GM21447 (cell line): ENCODE measurements around the gene SPRR3.

Experiments used
- ATAC-seq: cut with Tn5 transposase; IDR thresholded peaks from one replicate; pipeline ENCODE4 v1.9.1; 2021; ENCODE audit not compliant: unreplicated experiment

Gene SPRR3, protein sequence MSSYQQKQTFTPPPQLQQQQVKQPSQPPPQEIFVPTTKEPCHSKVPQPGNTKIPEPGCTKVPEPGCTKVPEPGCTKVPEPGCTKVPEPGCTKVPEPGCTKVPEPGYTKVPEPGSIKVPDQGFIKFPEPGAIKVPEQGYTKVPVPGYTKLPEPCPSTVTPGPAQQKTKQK

DNA sequence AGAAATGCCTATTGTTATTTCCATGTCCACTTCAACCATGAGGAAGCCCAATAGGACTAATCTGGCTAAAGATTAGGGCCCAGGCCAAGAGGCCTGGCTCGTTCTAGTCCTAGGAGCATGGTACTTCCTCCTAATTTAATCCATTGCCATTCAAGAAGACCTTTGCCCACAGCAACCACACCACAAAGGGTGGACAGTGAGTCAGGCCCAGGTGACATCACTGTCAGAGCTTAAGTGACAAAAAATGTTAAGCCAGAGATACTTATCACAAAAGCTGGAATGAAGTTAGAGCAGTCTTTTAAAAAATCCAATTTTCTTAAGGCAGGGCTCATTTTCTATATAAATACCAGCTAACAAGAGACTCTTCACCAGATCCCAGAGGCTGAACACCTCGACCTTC lies at the start of gene SPRR3:
Gene SPRR3, plus strand, starts transcription at position 368 of the 400 bp plus-strand sequence. CDS start 1,272 bp downstream, outside the sequence.
- ATAC-seq = no peak

DNA sequence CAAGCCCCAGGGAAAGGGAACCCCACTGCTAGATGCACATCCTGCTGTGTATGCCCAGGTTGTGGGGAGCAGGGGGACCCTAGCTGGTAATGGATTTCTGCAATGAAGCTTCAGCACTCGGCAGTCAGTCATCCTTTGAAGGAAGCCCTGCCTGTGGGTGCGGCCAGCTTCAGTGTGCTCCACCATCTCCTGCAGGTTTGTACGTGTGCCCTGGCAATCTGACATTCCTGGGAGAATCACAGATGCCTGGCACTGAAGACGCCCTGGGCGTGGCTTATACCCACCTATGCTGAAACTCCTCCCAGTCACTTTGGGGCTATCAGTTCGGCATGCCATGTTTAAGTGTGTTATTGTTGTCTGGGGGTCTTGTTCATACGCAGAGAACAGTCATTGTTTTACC lies 47.8 kb upstream of the SPRR3 start:
- no peak for ATAC-seq

DNA sequence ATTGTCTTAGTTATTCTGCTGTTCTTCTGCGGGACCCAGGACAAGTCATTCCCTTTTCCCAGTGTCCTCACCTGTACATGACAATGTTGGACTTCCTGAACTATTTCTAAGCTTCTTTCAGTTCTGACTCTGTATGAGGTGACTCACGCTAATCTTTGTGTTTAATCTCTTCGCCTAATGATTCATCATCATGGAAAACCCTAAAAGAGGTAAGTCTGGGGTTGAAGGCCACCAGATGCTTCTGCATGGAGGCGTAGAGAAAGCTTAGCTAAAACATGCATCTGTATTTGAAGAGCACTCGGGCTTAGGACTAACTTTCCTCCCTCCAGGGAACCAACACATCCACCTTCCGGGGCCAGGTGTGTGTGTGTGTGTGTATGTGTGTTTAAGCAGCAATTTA lies 47.1 kb upstream of the SPRR3 start:
- ATAC-seq = no peak

DNA sequence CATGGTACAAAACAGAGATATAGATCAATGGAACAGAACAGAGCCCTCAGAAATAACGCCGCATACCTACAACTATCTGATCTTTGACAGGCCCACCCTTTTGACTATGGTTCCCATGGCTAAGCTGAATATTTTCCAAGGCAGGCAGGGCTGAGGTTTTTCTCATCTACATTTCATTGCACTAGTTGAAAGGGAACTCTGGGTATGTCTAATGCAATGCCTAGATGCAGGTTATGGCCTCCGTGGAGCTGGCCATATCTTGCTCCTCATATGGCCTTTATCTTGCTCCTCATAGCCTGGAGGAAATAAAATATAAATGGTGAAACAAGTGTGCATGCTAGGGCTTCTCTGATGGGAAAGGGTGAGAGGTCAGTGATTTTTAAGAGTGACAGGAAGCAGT lies 44.0 kb upstream of the SPRR3 start:
- no peak for ATAC-seq

DNA sequence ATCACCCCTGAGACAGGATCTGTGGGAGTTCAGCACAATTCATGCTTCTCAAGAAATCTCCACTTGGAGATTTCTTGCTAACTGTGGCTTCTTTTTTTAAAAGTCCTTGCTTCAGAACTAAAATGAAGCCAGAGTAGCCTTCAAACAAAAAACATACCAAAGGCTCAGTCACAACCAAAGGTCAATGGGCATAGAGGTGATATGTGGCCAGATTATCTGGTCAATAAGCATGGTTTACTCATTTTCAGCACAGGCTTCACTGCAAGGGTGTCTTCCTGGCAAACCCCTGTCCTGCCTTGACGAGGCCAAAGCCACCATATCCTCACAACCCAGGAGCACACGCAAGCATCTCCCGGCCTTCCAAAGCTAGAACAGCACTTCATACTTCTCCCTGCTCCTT lies 42.3 kb upstream of the SPRR3 start:
- no peak for ATAC-seq

DNA sequence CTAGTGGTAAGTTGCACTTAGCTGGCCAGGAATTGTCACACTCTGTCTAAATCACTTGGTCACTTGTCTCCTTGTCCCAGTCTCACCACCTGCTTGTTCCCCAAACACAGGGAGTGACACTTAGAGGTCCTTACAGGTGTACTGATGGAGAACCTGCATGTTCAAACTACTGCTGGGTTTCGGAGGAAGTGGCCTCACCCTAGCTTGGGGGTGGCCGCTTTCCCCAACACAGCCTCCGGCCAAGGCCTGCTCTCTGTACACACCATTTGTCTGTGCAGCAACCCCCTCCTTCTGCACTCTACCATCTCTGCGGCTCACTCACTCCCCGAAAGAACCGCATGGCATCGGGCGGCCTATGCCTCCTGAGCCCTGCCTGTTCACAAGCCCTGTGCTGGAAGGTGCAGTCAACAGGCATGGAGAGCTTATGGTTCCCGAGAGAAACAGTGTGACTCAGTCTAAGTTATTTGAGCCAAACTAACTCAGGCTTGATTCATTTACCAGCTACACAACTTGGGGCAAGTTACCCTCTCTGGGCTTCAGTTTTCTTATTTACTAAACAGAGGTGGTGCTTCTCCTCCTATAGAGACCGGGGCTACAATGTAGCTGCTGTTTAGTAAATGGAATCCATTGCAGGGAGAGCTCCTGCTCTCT lies 41.6 kb upstream of the SPRR3 start:
- ATAC-seq = no peak

DNA sequence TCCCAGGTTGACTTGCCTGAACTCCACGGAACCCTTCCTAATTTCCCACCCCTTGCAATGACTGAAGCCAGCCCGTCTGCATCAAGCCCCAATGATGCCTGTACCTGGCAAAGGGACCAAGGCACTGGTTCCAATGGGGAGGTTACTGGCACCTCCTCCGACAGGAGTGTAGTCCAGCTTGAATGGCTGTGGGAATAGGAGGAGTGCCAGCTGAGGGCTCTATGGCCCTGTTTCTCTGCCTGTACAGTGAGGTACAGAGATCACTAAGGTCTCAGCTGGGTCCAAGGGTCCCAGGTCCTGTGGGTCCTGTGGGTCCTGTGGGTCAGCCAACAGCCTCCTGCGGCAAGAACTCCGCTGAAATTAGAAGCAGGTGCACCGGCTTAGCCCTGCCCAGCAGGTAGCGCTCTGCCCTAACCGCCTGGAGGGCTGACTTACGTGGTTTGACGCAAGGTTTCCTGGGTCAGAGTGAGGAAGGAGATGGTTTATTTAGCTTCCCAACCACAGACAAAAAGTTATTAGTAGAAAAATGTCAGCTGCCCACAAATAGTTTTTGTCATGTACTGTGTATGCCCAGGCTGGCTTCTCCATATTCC lies 41.0 kb upstream of the SPRR3 start:
- ATAC-seq = no peak

DNA sequence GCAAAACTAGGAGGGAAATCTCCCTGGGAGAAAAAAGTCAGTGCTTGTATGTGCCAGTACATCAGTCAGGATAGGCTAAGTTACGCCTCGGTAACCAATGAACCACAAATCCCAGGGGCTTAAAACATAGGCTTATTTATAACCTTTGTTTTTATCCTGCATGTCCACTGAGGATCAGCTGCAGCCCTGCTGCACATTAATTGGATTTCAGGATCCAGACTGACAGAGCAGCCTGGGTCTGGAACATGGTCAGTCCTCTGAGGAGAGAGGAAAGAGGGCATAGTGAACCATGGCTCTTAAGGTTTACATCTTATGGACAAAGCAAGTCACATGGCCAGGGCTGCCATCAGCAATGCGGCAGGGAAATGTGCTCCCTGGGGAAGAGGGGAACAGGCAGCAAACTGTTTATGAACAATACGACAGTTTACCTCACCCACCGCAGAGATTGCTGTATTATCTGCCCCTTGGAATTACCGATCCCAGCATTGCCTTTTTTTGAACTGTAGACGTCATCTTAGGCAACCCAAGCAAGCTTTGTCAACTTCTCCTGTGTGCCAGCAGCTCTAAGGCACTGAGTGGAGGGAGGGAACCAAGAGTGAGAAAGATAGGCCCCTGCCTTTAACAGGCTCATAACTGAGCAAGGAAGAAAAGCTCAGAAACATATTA lies 40.2 kb upstream of the SPRR3 start:
- ATAC-seq = no peak

DNA sequence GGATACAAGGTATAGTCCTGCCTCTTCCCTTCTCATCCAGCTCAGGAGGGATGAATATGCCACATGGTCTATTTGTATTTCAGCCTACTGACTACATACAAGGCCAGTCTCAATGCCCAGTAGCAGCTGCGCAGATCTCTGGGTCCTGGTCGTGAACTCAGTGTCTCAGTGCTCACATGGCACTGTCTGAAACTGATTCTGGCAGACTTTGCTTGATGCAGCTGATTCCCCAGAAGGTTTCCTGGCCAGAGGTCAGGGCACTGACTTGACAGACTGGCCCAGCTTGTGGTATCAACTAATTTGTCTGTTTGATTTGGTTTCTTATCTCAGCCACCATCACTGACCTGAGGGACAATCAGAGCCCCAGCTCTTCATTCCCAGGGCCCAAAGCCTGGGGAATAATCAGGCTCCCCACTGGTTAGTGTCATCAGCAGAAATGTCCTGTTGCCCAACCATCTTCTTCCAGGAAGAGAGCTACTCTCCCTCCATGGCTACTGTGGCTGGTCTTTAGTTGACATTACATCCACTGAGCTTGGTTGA lies 38.6 kb upstream of the SPRR3 start:
- no peak for ATAC-seq

DNA sequence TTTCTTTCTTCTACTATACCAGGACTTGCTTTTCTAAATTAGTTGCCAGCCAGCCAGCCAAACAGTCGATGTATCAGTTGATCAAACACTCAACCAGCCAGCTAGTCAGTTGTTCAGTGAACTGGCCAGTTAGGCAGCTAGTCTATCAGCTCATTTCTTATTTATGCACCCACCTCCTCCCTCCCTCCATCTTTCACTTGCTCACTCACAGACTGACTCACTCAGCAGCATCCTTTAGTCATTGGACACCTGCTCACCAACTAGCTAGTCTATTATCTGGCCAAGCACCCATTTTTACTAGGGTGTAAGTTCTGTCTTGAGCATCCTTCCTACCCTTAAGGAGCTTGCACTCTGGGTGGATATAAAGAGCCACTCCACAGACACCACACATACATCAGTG lies 37.0 kb upstream of the SPRR3 start:
- no peak for ATAC-seq

DNA sequence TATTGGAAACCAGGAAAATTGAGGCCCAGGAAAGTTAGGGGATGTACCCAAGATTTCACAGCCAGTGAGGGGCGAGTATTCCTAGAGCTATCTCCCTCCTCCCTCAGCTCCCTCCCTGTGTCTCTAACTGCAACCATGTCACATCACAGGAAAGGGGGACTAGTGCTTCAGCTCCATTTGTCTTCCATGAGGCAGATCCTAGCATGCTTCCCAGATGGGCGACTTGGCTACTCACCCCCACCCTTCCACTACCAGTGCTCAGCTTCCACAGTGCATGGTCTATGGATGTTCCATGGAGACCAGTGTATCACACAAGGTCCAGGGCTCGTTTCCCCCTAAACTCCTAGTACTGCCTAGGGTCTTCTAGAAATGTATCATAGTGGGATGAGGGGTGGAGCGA lies 35.7 kb upstream of the SPRR3 start:
- ATAC-seq = no peak

DNA sequence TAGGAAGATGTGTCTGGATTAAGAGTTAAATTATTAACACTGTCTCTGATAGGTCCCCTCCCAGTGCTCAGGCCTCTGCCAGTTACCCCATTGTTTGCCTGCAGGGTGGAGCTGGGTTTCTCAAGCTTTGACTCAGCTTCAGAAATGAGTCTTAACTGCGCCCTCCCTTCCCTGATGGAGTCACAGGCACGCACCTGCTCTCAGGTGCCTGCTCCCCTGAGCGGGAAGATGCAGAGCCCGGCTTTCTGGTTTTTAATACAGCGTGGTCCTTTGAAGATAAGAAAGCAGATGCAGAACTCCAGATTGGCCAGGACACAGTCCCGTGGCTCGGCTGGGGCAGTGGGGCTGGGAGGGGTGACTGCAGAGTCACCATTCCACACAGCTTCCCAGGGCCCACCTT lies 34.3 kb upstream of the SPRR3 start:
- no peak for ATAC-seq

DNA sequence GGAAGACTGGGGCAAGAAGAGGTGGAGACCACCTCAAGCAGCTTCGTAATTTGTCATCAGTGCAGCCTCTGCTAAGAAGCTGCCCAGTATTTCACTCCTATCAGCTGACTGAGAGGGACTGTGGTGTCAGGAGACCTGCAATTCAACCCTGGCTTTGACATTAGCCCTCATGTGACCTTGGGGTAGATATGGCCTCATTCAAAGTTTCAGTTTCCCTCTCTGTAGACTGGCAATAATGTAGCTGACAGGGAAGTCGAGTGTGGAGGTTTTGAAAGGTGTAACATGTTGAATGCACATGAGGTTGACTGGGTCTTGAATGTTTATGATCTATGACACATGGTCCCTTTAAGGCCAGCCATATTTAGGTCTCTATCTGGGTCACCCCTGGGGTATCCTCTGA lies 33.3 kb upstream of the SPRR3 start:
- ATAC-seq = peak; percentile 93

DNA sequence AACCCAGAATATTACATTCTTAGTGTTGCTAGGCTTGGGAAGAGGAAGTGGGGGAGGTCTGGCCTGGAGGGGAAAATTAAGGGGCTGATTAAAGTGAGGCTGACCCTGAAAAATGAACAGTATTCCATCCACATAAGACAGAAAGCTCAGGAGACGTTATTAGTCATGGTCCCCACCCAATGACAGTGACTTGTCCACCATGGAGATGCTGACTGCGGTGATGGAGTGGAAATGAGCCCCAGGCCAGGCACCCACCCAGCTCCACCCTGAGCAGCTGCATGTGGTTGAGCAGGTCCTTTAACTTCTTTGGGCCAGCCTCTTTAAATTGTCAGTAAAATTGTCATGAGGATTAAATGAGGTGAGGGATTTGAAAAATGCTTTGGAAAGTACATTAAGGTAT lies 32.5 kb upstream of the SPRR3 start:
- ATAC-seq = no peak

DNA sequence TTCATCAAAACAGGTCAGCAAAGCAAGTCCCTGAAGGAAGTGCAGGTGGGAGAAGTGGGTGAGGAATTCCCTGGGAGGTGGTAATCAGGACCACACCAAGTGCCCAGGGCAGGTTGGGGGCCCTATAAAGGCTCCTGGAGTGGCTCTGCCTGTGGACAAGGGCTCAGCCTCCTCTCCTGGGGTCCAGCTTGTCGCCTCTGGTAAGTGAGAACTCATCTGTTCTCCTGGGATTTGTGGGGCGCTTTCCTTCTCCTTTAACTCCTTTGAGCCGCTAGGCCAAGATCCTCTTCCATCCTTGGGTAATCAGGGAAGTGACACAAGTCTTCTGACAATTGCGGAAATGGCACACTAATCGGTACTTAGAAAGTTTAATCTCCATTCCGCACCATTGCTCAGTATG lies 31.1 kb upstream of the SPRR3 start, which contains the start of gene SPRR4:
Gene SPRR4, plus strand, starts transcription at position 154 of the 400 bp plus-strand sequence. CDS start 1,243 bp downstream, outside the sequence.
- no peak for ATAC-seq

DNA sequence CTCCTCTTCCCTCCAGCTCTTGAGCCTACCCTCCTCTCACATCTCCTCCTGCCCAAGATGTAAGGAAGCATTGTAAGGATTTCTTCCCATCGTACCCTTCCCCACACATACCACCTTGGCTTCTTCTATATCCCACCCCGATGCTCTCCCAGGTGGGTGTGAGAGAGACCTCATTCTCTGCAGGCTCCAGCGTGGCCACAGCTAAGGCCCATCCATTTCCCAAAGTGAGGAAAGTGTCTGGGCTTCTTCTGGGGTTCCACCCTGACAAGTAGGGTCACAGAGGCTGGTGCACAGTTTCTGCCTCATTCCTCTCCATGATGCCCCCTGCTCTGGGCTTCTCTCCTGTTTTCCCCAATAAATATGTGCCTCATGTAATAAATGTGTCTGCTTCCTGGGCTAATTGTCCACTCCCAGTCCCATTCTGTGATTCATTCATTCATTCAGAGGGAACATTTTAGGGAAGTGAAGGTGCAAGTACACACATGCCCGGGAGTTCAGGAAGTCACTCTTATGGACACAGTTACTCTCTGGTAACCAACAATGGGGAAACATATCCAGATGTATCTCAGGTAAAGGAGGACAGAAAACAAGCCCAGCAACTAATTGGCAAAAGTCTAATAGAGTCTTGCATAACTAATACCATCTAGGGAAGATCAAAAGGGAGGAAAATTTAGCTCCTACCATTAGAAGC lies 29.2 kb upstream of the SPRR3 start:
- no peak for ATAC-seq

DNA sequence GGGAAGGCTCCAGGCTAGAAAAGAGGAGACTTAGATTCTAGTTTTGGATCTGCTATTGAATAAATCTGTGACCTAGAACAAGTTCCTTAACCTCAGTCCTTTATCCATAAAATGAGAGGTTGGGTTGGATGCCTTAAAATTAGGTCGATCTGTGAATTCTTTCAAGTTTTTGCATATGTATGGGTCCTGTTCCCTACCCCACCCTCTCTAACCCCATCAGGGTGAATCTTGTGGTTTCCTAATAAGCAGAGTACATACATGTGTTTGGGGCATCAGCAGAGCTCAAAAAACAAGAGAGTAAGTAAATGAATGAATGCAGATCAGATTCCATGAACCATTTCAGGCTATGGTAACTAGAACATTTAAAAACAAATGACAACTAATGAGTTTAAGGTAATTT lies 24.9 kb upstream of the SPRR3 start:
- no peak for ATAC-seq

DNA sequence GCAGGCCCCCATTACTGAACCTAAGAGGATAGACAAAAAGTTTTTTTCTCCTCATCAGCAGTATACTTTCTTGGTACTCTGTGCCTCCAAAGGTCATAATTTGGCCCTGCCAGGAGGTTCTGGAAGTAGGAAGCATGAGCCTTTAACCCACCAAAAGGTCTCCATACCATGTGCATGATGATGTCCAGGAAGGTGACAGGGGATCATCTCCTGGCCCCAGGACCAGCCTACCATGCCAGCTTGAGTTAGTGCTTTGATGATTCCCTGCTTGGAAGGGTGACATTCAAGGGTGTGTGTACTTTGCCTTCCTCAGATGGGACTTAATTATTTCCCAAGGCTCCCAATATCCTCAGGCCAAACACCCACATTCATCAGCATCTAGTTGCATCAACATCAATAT lies 23.9 kb upstream of the SPRR3 start:
- no peak for ATAC-seq

DNA sequence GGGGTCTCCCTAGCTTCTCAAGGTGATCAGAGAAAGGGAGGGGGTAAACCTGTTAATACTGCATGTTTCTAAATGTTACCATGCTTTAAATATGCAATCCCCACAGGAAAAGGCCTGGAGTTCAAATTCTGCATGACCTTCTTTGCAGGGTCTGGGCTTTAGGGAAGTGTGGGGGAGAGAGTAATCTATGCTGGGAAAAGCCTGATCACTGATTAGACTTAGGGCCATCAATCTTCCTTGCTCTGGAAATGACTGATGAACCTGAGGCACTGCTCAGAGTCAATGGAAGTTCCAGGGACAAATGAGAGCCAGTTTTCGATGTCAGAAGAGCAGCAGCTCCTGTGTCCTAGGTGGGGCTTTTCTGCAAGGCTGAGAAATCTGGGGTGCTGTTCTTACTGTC lies 20.9 kb upstream of the SPRR3 start:
- no peak for ATAC-seq

DNA sequence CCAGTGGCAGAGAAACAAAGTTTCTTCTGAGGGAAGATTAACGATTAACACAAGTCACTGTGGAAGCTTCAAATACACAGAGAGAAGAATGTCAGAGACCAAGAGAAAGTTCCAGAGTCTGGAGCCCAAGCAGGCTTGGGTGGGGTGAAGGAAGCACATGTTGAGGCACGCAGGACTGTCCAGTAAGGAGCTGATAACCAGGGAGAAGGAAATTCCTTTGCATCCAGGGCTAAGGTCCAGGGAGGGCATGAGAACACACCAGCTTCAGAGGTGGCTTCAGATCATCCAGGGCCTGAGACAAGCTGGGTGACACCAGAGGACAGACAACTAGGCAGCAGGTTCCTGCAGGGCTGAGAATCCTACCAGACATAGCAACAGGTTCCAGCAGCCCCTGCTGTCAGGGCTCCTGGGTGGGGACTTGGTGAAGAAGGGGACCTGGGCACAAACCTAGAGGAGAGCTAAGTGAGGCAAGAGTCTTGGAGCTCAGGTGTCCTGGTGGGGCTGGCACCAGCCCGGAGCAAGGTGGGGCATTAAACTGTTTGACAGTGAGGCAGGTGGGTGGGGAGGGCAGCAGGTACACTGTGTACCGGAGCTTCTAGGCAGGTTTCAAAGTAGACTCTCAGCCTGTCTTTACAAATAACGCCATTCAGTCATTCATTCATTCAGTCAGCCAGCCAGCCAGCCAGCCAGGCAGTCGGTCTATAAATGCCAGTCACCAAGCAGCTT lies 20.2 kb upstream of the SPRR3 start:
- ATAC-seq = no peak

DNA sequence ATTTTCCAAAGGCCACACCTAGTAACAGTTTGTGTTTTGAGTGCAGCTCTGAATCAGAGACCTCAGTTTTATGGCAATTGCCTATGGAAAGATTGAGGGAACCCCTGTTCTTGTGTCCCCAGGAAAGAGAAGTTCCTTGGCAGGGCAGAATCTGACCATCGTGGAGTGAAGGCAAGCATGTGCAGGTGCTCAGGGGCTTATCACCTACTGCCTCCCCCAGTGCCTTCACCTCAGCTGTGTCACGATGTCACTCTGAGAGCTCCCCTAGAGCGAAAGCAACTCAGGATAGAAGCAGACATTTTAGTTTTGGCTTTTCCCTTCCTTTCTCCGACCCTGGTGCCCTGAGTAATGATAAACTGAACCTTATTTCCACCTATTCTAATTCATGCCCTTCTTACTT lies 19.5 kb upstream of the SPRR3 start:
- ATAC-seq = no peak
